Naive thymus-derived CD8-positive, alpha-beta T cell (primary cell): ENCODE results near the gene KRTAP10-12. TPM values are rescaled to one million over a fixed set of nuclear protein-coding genes. Genes with fewer than 3 reads are reported as not detected.

Source experiments
- ATAC-seq, 2 donors: fragments of 150-1000 bp; cut with Tn5 transposase in 1 of 2; sonication (Bioruptor Pico), chemical (Tn5 transposase) in 1 of 2; 1 replicate in 1 of 2; 2 replicates in 1 of 2; pipeline ENCODE4 v1.10.0; 2021; ENCODE audit warnings: mild to moderate bottlenecking in 2 of 2, moderate library complexity in 2 of 2
- POLR2A ChIA-PET: fragments of 350-600 bp; sonication (Branson Sonifier 250); formaldehyde crosslinking; loops from one replicate; lab custom pipeline; 2021; ENCODE audit warnings: antibody characterized with exemption; lab: Charles Lee
- DNase-seq, 10 donors: peaks; one replicate each; pipeline versions ENCODE4 v3.0.0 to v3.0.0-alpha.2; 2020 to 2022
- H3K27ac Mint-ChIP-seq, 10 donors: one replicate each; pipeline ENCODE4 v1.8.0; 2020 to 2022; ENCODE audit warnings: mild to moderate bottlenecking in 10 of 10, mixed read lengths in 10 of 10, moderate library complexity in 4 of 10, inconsistent platforms in 1 of 10
- H3K27me3 Mint-ChIP-seq, 5 donors: one replicate each; pipeline ENCODE4 v1.8.0; 2021 to 2022; ENCODE audit warnings: mixed read lengths in 5 of 5
- H3K36me3 Mint-ChIP-seq, 3 donors: one replicate each; pipeline ENCODE4 v1.8.0; 2020 to 2022; ENCODE audit warnings: mixed read lengths in 3 of 3, mild to moderate bottlenecking in 2 of 3, inconsistent platforms in 1 of 3
- H3K4me1 Mint-ChIP-seq, 4 donors: one replicate each; pipeline ENCODE4 v1.8.0; 2021 to 2022; ENCODE audit warnings: mixed read lengths in 4 of 4
- H3K4me3 Mint-ChIP-seq, 10 donors: one replicate each; pipeline ENCODE4 v1.8.0; 2020 to 2022; ENCODE audit warnings: mild to moderate bottlenecking in 10 of 10, mixed read lengths in 10 of 10, moderate library complexity in 6 of 10, inconsistent platforms in 1 of 10
- H3K9me3 Mint-ChIP-seq, 9 donors: one replicate each; pipeline ENCODE4 v1.8.0; 2020 to 2022; ENCODE audit warnings: mixed read lengths in 9 of 9, mild to moderate bottlenecking in 3 of 9, inconsistent platforms in 1 of 9, moderate library complexity in 1 of 9
- polyA plus RNA-seq, 3 donors: library from polyadenylated mRNA; unstranded; fragments of 300-500 nt; fragmentation: Illumina TruSeq; gene quantifications; one replicate each; pipeline ENCODE4 v1.2.3, GENCODE V29; 2021
- total RNA-seq, 8 experiments: library from RNA in 2 of 8; stranded (reverse) in 2 of 8; gene quantifications; one replicate each; pipeline ENCODE4 v1.2.3 and lab custom pipeline; 2021 to 2026

The KRTAP10-12 gene
- total and polyA plus RNA-seq, 5 experiments from 2014 or later: not detected

GRCh38 chr21:44701541-44701940, 4.6 kb downstream of the KRTAP10-12 start:
- Mint-ChIP-seq H3K4me3 (no peak overlapping the region), H3K9me3 (peaks cover 0 to 22% (median 8%) of the 10 kb centered on the region in 9 donors), H3K4me1 (peaks cover 0 to 35% (median 18%) of the 10 kb centered on the region in 4 donors), H3K27me3 (peaks cover 43 to 95% (median 59%) of the 10 kb centered on the region in 5 donors), H3K36me3 (peaks cover 7 to 8% (median 7%) of the 10 kb centered on the region in 3 donors), H3K27ac (no peak overlapping the region)
- no peak for ATAC-seq
- POLR2A ChIA-PET: no interaction called here
- no peak for DNase-seq

DNA sequence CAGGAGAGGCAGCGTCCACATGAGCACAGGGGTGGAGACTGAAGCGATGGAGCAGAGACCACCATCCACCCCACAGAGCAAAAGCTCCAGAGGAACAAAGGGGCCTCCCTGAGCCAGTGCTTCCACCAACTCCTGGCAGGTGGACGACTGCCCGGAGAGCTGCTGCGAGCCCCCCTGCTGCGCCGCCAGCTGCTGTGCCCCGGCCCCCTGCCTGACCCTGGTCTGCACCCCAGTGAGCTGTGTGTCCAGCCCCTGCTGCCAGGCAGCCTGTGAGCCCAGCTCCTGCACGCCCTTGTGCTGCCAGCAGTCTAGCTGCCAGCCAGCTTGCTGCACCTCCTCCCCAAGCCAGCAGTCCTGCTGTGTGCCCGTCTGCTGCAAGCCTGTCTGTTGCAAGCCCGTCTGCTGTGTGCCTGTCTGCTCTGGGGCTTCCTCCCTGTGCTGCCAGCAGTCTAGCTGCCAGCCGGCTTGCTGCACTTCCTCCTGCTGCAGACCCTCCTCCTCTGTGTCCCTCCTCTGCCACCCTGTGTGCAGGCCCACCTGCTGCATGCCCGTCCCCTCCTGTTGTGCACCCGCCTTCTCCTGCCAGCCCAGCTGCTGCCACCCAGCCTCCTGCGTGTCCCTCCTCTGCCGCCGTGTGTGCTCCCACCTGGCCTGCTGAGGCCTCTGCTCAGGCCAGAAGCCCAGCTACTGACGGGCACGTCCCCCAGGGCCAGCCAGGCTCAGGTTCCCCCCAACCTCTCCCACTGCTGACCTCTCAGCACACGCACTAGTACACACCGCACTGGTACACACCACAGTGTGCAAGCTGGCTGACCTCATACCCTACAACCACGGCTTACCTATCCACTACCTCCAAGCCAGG, 5.4 kb downstream of the KRTAP10-12 start:
- POLR2A ChIA-PET: no interaction called here
- H3K9me3 Mint-ChIP-seq: peaks cover 0 to 22% (median 8%) of the 10 kb centered on the region in 9 donors
- peaks cover 0 to 29% (median 15%) of the 10 kb centered on the region in 4 donors for H3K4me1 Mint-ChIP-seq
- no peak for DNase-seq
- H3K27me3 Mint-ChIP-seq: peaks cover 44 to 95% (median 59%) of the 10 kb centered on the region in 5 donors
- ATAC-seq: no peak
- peaks cover 7 to 8% (median 7%) of the 10 kb centered on the region in 3 donors for H3K36me3 Mint-ChIP-seq
- H3K27ac Mint-ChIP-seq: peak overlapping the region in 1 of 10 donors; percentile 4
- no peak overlapping the region for H3K4me3 Mint-ChIP-seq

DNA sequence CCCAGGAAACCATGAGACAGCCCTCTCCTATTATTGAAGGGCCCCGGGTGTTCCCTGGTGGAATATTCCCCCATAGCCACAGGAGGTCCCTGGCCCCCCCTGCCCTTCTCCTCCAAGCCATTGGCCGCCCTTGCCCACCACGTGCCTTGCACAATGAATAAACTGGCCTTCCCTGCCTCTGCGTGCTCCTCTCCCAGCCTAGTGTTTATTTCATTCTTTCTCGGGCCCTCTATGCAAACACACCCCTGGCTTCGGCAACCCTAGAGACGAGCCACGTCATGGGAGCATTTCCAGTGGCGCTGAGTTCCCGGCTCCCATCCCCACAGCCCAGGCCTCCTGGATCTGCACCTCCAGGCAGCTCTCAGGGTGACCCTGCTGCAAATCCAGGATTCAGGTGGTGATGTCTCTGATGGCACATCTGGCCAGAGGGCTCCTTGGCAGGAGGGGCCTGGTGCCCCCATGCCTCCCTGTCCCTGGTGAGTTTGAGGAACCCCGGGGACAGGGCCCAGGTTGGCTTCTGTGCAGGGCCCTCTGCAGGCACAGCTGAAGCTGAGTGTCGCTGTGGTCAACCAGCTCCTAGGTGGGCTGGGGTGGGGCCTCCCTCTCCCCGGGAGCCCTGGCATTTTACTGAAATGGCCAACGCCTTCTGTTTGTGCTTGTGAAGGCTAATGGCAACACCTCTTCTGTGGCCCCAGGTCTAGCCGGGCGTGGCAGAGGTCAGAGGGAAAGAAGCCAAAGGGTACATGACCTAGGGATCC, 6.2 kb downstream of the KRTAP10-12 start:
- peaks cover 2 to 26% (median 13%) of the 10 kb centered on the region in 4 donors for H3K4me1 Mint-ChIP-seq

DNA sequence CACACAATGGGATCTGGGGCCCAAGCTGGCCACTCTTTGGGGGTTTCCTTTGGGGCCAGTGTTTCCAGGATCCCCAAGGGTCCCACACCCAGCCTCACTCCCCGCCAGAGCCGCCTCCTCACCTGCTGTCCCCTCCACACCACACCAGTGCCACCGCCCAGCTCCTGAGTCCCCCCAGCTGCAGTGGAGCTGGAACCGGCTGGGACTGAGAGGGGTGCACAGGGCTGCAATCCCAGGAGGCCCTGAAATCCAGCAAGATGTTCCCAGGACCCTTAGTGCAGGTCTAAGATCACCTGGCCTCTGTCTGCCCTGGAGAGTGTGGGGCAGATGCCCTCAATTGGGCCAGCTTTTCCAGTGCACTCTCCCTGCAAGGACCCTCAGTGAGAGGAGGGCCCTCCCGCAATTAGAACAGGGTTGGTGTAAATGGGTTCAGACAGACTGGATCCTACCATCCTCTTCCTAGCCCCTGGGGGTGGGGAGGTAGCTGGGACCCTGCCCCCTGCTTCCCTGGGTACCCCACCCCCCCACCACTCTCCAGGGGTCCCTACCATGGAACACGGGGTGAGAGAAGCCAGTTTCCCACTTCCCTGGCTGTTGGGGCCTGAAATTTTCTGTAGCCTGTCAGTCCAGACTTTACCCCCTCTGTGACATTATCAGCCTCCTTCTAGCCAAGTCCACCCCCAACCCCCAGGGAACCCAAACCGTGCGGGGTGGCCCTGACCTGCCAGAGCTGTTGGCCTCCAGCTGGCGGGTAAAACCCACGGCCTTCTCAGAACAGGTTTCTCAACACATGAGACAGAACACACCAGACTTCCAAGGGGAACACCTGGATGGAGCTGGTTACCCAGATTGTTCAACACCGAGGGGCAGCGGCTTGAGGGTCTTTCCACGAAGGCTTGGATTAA, 7.0 kb downstream of the KRTAP10-12 start:
- Mint-ChIP-seq H3K4me3 (no peak overlapping the region), H3K27ac (no peak overlapping the region), H3K36me3 (peaks cover 5 to 8% (median 7%) of the 10 kb centered on the region in 3 donors), H3K27me3 (peaks cover 37 to 95% (median 60%) of the 10 kb centered on the region in 5 donors), H3K9me3 (peaks cover 0 to 25% (median 8%) of the 10 kb centered on the region in 9 donors), H3K4me1 (peaks cover 2 to 27% (median 15%) of the 10 kb centered on the region in 4 donors)
- POLR2A ChIA-PET: no interaction called here
- DNase-seq (no peak), ATAC-seq (no peak)

More for the DNA sequence above, 6.2 kb downstream of the KRTAP10-12 start:
- H3K27ac Mint-ChIP-seq: peak overlapping the region in 1 of 10 donors; percentile 91
- H3K36me3 Mint-ChIP-seq: peaks cover 5 to 8% (median 7%) of the 10 kb centered on the region in 3 donors
- H3K4me3 Mint-ChIP-seq: no peak overlapping the region
- ATAC-seq: no peak
- H3K9me3 Mint-ChIP-seq: peaks cover 0 to 23% (median 8%) of the 10 kb centered on the region in 9 donors
- POLR2A ChIA-PET: no interaction called here
- DNase-seq: no peak
- H3K27me3 Mint-ChIP-seq: peaks cover 41 to 95% (median 59%) of the 10 kb centered on the region in 5 donors

DNA sequence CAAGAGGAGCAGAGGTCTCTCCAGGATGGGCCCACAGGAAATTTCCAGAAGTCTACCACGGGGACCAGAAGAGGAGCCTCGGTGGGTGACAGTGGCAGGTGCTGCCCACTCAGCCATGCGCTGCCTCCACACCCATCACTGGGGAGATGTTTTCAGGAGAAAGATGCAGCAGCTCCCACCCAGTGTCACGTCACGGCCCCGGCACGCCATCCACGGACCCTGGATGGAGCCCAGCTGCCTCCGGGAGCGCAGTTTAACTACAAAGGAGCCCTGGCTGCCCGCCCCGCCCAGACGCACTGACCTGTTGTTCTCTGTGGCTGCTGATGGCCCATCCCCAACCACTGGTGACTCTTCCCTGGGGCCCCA, 7.6 kb downstream of the KRTAP10-12 start:
- DNase-seq: no peak
- H3K4me1 Mint-ChIP-seq: peaks cover 7 to 28% (median 16%) of the 10 kb centered on the region in 4 donors
- ATAC-seq: no peak
- POLR2A ChIA-PET: no interaction called here
- peaks cover 38 to 95% (median 63%) of the 10 kb centered on the region in 5 donors for H3K27me3 Mint-ChIP-seq
- H3K9me3 Mint-ChIP-seq: peaks cover 0 to 26% (median 8%) of the 10 kb centered on the region in 9 donors
- peak overlapping the region in 1 of 10 donors; percentile 31 for H3K27ac Mint-ChIP-seq
- H3K36me3 Mint-ChIP-seq: peaks cover 6 to 8% (median 7%) of the 10 kb centered on the region in 3 donors
- no peak overlapping the region for H3K4me3 Mint-ChIP-seq

GRCh38 chr21:44706026-44706705, 9.2 kb downstream of the KRTAP10-12 start:
- peak overlapping the region in 2 of 10 donors; percentile 8 to 46 for H3K27ac Mint-ChIP-seq
- H3K4me1 Mint-ChIP-seq: peaks cover 16 to 39% (median 27%) of the 10 kb centered on the region in 4 donors
- H3K36me3 Mint-ChIP-seq: peaks cover 6 to 8% (median 7%) of the 10 kb centered on the region in 3 donors
- H3K9me3 Mint-ChIP-seq: peaks cover 0 to 26% (median 8%) of the 10 kb centered on the region in 9 donors
- peak overlapping the region in 3 of 10 donors; percentile 21 to 36 (median 34) for H3K4me3 Mint-ChIP-seq
- POLR2A ChIA-PET: no interaction called here
- DNase-seq (no peak), ATAC-seq (no peak)
- H3K27me3 Mint-ChIP-seq: peaks cover 40 to 100% (median 60%) of the 10 kb centered on the region in 5 donors

DNA sequence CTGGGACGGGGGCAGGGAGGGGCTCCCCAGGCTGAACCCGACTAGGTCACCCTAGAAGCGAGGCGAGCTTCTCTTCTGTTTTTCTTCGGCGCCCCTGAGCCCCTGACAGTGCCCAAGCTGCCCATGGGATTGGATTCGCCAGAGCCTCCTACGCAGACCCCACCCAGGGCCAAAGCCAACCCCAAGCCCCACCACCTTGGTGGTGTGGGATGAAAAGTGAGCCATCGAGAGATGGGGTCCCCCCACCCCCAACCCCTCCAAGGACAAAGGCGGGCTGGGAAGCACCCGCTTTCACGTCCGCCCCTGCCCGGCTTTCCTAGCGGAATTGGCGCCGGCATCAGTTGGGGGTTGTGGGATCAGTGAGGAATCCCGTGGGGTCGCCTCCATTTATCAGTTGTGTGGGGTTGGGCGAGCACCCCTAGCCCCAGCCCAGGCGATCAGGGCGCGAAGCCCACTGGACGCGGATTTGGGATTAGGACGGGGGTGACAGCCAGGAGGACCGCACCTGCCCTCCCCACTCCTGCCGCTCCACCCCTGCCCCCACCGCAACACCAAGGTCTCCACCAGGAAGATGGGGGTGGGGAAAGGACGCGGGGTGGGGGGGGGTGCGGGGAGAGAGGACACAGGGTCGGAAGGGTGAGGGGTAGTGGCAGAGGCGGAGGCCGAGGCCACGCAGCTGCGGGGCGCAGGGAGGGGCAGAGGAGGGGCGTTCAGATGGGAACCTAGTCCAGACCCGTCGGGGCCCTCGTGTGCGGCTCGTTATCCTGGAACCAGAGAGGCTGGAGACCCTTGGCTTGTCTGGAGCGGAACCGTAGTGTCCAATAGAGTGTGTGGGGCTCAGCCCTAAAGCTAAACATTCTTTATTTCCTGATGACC, 10.0 kb downstream of the KRTAP10-12 start:
- POLR2A ChIA-PET: no interaction called here
- peaks cover 7 to 8% (median 7%) of the 10 kb centered on the region in 3 donors for H3K36me3 Mint-ChIP-seq
- H3K9me3 Mint-ChIP-seq: peaks cover 0 to 26% (median 8%) of the 10 kb centered on the region in 9 donors
- H3K27me3 Mint-ChIP-seq: peaks cover 38 to 100% (median 63%) of the 10 kb centered on the region in 5 donors
- no peak overlapping the region for H3K27ac Mint-ChIP-seq
- peak overlapping the region in 1 of 10 donors; percentile 21 for H3K4me3 Mint-ChIP-seq
- H3K4me1 Mint-ChIP-seq: peaks cover 18 to 42% (median 30%) of the 10 kb centered on the region in 4 donors
- DNase-seq (no peak), ATAC-seq (no peak)

- DNase-seq: no peak
- Mint-ChIP-seq H3K4me1 (peaks cover 14 to 40% (median 31%) of the 10 kb centered on the region in 4 donors), H3K27ac (peak overlapping the region in 2 of 10 donors; percentile 21 to 51), H3K4me3 (peak overlapping the region in 8 of 10 donors; percentile 5 to 67 (median 38)), H3K9me3 (peaks cover 0 to 26% (median 8%) of the 10 kb centered on the region in 9 donors), H3K36me3 (peaks cover 7 to 8% (median 7%) of the 10 kb centered on the region in 3 donors), H3K27me3 (peaks cover 39 to 100% (median 57%) of the 10 kb centered on the region in 5 donors)
- POLR2A ChIA-PET: interaction anchor here (1.2 kb wide), 1 partner anchor 9 kb away, joined by 3 read pairs; no protein-coding TSS in a partner anchor
- ATAC-seq: no peak
Observed at GRCh38 chr21:44708213-44708865, 11.4 kb downstream of the KRTAP10-12 start.

GRCh38 chr21:44708866-44709425, 12.0 kb downstream of the KRTAP10-12 start:
- Mint-ChIP-seq H3K4me1 (peaks cover 14 to 40% (median 31%) of the 10 kb centered on the region in 4 donors), H3K27me3 (peaks cover 45 to 100% (median 61%) of the 10 kb centered on the region in 5 donors), H3K9me3 (peaks cover 0 to 26% (median 8%) of the 10 kb centered on the region in 9 donors), H3K4me3 (peak overlapping the region in 9 of 10 donors; percentile 1 to 79 (median 67)), H3K27ac (peak overlapping the region in 4 of 10 donors; percentile 16 to 70 (median 52)), H3K36me3 (peaks cover 7 to 8% (median 7%) of the 10 kb centered on the region in 3 donors)
- POLR2A ChIA-PET: interaction anchor here (1.0 to 1.2 kb wide), 3 partner anchors 9 to 161 kb away, joined by 3 to 5 read pairs (median 4); no protein-coding TSS in a partner anchor
- DNase-seq (no peak), ATAC-seq (no peak)
